NT2/D1 (cell line): Measurements from ENCODE around the gene HPN.
A peak's percentile ranks its signal among the peaks of the same experiment; 100 is the strongest.
"Not testable (repeated sequence)": the region's sequence is repeated elsewhere in the genome, so short reads cannot be mapped to it uniquely, and the experiment has no call there.

ENCODE experiments used
- DNase-seq: peaks from one replicate; pipeline ENCODE4 v3.0.0-alpha.2; 2011; ENCODE audit warnings: low read depth, low spot score
- H3K27me3 ChIP-seq: 2 replicates; pipeline ENCODE4 v1.6.0; 2011; ENCODE audit warnings: mild to moderate bottlenecking; ENCODE audit not compliant: insufficient read length, insufficient read depth
- H3K36me3 ChIP-seq: 2 replicates; pipeline ENCODE4 v1.6.1; 2011; ENCODE audit warnings: mild to moderate bottlenecking, low read length, mixed read lengths; ENCODE audit not compliant: insufficient read depth, insufficient read length
- H3K4me1 ChIP-seq: 2 replicates; pipeline ENCODE4 v1.5.1; 2011; ENCODE audit not compliant: insufficient read depth, insufficient read length
- H3K4me3 ChIP-seq: 2 replicates; pipeline ENCODE4 v1.5.1; 2011; ENCODE audit warnings: low read depth; ENCODE audit not compliant: insufficient read length
- H3K9ac ChIP-seq: 2 replicates; pipeline ENCODE4 v1.6.0; 2011; ENCODE audit warnings: low read depth; ENCODE audit not compliant: insufficient read length
- H3K9me3 ChIP-seq: 2 replicates; pipeline ENCODE4 v1.5.1; 2011; ENCODE audit warnings: mild to moderate bottlenecking, low read length; ENCODE audit not compliant: insufficient read depth
- SUZ12 ChIP-seq: IDR thresholded peaks from 2 replicates; pipeline ENCODE4 v1.6.1; 2011; ENCODE audit not compliant: insufficient read length, insufficient read depth; ENCODE audit errors: extremely low read depth
- YY1 ChIP-seq: IDR thresholded peaks from 2 replicates; pipeline ENCODE4 v1.6.1; 2011; ENCODE audit not compliant: insufficient read length, insufficient read depth
- ZNF274 ChIP-seq: IDR thresholded peaks from 2 replicates; pipeline ENCODE4 v1.6.1; 2011; ENCODE audit warnings: mild to moderate bottlenecking, low read depth, low read length

The HPN gene

GRCh38 chr19:35099155-35099896, 57.8 kb downstream of the HPN start:
- no peaks in the 10 kb centered on the region for H3K27me3 ChIP-seq
- no peaks in the 10 kb centered on the region for H3K36me3 ChIP-seq
- no peak for DNase-seq
- no peak overlapping the region for H3K4me3 ChIP-seq
- H3K9me3 ChIP-seq: no peaks in the 10 kb centered on the region
- H3K9ac ChIP-seq: no peak overlapping the region
- H3K4me1 ChIP-seq: peaks cover 7% of the 10 kb centered on the region
- no peak for TF ChIP-seq SUZ12
- TF ChIP-seq YY1: no peak
- no peak for TF ChIP-seq ZNF274

- TF ChIP-seq SUZ12: no peak
- no peak for TF ChIP-seq ZNF274
- no peak for TF ChIP-seq YY1
- Histone ChIP-seq H3K9me3 (no peaks in the 10 kb centered on the region), H3K4me1 (peaks cover 7% of the 10 kb centered on the region), H3K27me3 (no peaks in the 10 kb centered on the region), H3K36me3 (no peaks in the 10 kb centered on the region), H3K4me3 (no peak overlapping the region), H3K9ac (no peak overlapping the region)
- no peak for DNase-seq
Measured at GRCh38 chr19:35099897-35100275, 58.4 kb downstream of the HPN start.

- peaks cover 3% of the 10 kb centered on the region; the same call in 1 of the 2 replicates for H3K9me3 ChIP-seq
- H3K4me3 ChIP-seq: no peak overlapping the region
- TF ChIP-seq YY1 (no peak), ZNF274 (no peak), SUZ12 (no peak)
- peaks cover 7% of the 10 kb centered on the region for H3K4me1 ChIP-seq
- no peaks in the 10 kb centered on the region for H3K36me3 ChIP-seq
- peak overlapping the region; percentile 10 for H3K9ac ChIP-seq
- DNase-seq: no peak
- H3K27me3 ChIP-seq: no peaks in the 10 kb centered on the region
Measured at GRCh38 chr19:35100588-35101533, 59.3 kb downstream of the HPN start.

- not testable (repeated sequence) for DNase-seq, H3K4me1 ChIP-seq, H3K9me3 ChIP-seq, H3K9ac ChIP-seq, H3K27me3 ChIP-seq, H3K36me3 ChIP-seq, H3K4me3 ChIP-seq
Measured at GRCh38 chr19:35101949-35102348, 60.4 kb downstream of the HPN start.

DNA sequence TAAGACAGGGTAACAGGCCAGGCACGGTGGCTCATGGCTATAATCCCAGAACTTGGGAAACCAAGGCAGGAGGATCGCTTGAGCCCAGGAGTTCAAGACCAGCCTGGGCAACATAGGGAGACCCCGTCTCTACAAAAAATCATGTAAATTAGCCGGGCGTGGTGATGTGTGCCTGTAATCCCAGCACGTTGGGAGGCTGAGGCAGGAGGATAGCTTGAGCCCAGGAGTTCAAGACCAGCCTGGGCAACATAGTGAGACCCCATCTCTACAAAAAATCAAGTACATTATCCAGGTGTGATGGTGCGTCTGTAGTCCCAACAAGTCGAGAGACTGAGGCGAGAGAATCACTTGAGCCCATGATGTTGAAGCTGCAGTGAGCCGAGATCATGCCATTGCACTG, 62.1 kb downstream of the HPN start:
- not testable (repeated sequence) for H3K9me3 ChIP-seq, H3K27me3 ChIP-seq, H3K9ac ChIP-seq, H3K36me3 ChIP-seq, H3K4me1 ChIP-seq, H3K4me3 ChIP-seq, DNase-seq

DNA sequence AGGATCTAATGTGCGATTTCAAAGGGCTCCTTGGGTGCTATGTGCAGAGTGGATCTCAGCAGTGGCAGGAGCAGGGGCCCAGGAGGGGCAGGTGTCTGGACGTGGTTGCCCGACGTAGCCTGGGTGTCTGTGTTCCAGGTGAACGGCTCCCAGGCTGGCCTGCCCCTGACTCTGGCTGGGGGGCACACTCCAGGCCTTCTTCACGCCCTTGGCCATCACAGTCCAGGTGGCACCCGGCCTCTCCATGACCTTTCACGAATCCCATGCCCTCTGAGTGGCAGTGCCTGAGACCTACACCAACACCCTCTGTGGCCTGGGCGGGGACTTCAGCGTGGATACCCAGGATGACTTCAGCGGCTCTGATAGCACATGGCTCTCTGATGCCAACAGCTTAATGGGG, 62.8 kb downstream of the HPN start:
- no peak for TF ChIP-seq SUZ12
- no peak for TF ChIP-seq YY1
- TF ChIP-seq ZNF274: no peak
- no peak for DNase-seq
- Histone ChIP-seq H3K9ac (no peak overlapping the region), H3K27me3 (no peaks in the 10 kb centered on the region), H3K36me3 (no peaks in the 10 kb centered on the region), H3K4me1 (peaks cover 7% of the 10 kb centered on the region), H3K4me3 (no peak overlapping the region), H3K9me3 (peaks cover 5% of the 10 kb centered on the region; the same call in 1 of the 2 replicates)

- no peak overlapping the region for H3K9ac ChIP-seq
- H3K27me3 ChIP-seq: no peaks in the 10 kb centered on the region
- no peak for DNase-seq
- H3K36me3 ChIP-seq: no peaks in the 10 kb centered on the region
- peaks cover 7% of the 10 kb centered on the region for H3K4me1 ChIP-seq
- no peak overlapping the region for H3K4me3 ChIP-seq
- H3K9me3 ChIP-seq: peaks cover 5% of the 10 kb centered on the region; the same call in 1 of the 2 replicates
- TF ChIP-seq ZNF274 (no peak), YY1 (no peak), SUZ12 (no peak)
Measured at GRCh38 chr19:35105047-35105410, 63.5 kb downstream of the HPN start.
